ENCODE data around the gene GTPBP2.
"Not testable (repeated sequence)": the region's sequence is repeated elsewhere in the genome, so short reads cannot be mapped to it uniquely, and the experiment has no call there.

GTPBP2 gene, protein sequence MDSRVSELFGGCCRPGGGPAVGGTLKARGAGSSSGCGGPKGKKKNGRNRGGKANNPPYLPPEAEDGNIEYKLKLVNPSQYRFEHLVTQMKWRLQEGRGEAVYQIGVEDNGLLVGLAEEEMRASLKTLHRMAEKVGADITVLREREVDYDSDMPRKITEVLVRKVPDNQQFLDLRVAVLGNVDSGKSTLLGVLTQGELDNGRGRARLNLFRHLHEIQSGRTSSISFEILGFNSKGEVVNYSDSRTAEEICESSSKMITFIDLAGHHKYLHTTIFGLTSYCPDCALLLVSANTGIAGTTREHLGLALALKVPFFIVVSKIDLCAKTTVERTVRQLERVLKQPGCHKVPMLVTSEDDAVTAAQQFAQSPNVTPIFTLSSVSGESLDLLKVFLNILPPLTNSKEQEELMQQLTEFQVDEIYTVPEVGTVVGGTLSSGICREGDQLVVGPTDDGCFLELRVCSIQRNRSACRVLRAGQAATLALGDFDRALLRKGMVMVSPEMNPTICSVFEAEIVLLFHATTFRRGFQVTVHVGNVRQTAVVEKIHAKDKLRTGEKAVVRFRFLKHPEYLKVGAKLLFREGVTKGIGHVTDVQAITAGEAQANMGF
- total RNA-seq: 46.2 to 172 (median 74.4) reads per million in 18 experiments

DNA sequence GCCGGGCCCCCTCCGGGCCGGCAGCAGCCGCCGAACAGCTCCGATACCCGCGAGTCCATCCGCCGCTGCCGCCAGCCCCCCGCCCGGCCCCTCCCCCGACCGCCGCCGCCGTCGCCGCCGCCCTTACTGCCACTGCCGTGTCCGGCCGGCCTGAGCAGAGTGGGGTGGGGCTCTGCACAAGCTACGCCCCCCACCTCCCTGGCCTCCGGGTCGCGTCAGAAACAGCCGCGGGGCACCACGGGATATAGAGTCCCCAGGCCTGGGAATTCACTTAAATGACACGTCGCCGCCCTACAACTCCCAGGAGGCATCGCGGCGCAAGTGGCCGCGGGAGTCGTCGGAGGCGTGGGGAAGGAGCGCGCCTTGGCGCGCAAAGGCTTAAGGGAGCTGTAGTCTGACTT is at the start of gene GTPBP2:
Gene GTPBP2 (minus strand): TSS at position 161 of the 401 bp plus-strand sequence. CDS start 102 bp downstream, at position 59.
- peak; percentile 99 for DNase-seq

DNA sequence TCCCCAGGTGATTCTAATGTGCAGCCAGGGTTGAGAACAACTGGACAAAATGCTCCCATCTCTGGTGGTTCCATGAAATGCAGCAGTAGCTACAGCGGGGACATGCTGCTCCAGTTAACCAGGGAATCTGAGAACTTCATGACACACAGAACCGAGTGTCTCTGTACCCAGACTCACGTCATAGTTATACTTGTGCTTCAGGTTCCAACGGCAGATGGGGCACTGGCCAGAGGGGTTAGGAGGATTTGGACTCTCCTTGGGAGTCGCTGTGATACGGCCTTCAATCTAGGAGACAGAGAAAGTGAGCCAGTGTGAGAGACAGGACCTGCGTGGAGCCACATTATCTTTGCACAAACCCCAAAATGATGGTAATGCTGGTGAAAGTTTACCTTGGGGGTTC is 49.3 kb upstream of the GTPBP2 start:
- DNase-seq: no peak

DNA sequence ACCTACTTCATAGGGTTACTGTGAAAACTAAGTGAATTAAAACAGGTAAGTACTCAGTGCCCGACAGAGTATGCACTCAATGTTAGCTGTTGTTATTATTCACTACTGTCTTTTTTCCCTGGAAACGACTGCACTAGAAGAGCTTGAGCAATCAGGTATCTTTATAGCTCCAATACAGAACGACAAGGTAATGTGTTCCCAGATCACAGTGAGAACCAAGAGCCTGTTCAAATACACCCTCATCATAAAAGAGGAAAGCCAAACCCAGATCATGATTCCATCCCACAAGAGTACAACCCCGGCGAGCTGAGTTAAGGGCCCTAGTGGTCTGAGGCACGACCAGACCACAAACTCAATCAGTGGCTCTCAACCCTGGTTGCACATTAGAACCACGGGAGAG is 48.7 kb upstream of the GTPBP2 start:
- no peak for DNase-seq

DNA sequence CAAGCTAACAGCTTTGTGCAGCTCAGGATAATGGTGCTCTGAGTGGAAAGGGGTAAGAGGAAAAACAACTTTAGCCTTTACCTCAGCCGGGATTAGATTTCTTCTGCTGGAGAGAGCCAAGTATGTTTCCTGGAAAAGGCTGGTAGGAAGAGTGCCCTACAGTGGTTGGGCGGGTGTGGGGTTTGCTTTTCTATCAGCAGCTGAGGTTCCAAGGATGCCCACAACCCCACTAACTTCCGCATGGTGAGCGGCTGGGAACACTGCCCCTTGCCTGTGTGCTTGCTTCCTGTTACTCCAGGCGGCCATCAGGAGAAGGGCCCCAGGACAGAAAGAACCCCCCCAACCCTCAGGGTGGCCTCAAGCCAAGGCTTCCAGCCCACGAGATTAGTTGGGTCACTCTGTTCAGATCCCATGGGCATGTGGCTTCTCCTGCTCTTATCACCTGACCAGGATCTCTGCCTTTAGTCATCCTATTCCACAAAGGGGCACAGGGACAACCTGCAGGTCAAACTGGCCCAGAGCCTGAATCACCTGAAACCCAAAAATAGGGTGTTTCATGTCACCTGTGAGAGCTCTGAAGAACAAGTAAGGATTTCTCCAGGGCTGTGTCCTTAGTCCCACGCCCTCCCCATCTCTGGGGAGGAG is 48.0 kb upstream of the GTPBP2 start:
- DNase-seq: no peak

DNA sequence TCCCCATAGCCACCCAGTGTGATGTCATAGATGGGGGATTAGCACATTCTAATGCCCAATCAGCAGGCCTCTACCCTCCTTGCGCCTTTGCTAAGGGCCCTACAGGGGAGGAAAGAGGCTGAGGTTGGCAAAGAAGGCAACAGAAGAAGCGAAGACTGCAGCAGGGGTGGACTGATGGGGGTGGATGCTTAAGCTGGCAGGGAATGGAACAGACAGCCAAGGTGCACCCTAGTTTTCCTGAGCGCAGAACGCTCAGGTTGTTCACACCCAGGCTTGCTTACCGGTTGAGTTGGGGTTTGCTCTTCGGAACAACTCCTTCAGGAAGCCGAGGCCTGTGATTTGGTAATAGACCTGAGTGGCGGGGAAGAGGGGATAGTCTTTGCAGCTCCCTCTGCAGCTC is 45.9 kb upstream of the GTPBP2 start:
- no peak for DNase-seq

DNA sequence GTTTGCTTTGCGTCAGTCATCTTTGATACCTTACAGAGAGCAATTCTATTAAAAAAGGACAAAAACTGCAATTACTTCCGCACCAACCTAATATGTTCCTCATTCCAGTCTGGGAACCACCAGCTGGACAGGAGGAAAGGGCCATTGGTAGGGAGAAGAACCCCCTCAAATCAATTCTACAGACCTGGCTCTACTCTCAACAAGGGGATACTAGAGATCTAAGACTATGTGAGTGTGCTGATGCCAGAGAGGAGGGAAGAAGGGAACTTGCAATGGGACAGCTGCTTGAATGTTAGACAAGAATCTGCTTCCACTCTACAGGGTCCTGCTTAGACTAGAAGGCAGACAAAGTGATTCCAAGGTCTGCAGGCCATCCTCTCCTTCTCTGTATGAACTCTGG is 45.2 kb upstream of the GTPBP2 start:
- DNase-seq: no peak

DNA sequence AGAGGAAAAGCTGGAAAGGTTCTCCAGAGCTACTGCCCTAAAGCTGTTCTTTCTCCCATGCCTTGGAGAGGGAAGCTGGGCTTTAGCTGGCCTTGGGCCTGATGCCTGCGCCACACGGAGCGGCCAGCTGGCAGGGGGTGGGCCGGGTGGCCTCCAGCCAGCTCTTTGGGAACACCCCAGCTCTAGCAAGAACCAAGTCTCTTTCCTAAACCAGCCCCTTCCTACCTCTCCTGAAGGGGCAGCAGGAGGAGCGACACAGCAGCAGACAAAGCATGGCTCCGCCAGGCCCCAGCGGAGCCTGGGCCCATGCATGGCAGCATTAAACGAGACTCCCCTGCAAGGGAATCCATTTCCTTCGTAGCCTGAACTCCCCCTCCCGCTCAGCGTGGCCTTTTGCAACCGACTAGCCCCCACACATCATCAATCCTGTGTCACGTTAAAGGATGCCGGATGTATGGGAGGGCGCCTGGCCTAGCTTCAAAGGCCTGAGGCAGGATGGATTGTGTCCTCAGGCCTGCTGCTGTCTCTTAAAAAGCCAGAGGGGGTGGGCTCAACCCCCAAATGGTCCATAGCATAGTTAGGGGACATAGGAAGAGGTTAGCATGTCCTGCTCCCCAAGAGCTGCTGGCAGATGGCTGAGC is 44.5 kb upstream of the GTPBP2 start:
- DNase-seq: no peak

DNA sequence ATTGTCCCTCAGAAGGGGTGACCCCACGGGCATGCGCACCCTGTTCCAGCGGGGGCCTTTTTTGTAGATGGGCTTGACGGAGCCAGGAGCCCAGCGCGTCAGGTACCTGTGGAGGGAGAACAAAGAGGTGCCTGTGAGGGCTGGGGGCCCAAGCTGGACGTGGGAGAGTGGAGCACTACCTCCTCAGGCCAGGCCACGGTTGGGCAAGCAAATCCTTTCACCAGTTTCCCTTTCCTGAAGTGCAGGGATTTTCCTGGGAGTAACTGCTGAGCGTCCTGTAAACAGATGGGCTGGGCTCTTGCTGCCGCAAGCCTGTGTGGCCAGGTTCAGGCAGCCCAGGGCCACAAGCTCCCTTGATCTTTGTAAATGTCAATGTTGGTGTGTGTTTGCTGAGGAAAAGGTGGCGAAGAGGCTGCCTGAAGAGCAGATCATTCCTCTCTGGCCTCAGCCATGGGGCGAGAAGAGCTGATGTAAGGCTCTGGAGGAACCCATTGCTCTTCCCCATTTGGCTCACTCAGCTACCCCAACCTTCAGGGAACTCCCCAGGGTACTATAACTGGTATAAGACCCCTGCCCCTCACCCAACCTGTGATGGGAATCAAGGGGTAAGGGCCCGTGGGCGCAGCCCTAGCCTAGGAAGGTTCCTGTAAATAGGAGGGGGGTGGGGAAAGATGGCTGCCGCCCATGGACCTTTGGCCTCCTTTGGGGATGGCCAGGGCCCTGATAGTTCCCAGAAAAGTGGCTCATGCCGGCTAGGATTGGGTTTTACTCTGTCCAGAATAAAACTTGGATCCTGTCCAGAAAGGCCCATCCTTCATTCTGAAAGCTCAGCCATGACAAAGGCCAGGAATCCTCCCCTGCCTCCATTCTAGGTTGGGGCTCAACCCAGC is 43.0 kb upstream of the GTPBP2 start:
- DNase-seq: no peak

DNA sequence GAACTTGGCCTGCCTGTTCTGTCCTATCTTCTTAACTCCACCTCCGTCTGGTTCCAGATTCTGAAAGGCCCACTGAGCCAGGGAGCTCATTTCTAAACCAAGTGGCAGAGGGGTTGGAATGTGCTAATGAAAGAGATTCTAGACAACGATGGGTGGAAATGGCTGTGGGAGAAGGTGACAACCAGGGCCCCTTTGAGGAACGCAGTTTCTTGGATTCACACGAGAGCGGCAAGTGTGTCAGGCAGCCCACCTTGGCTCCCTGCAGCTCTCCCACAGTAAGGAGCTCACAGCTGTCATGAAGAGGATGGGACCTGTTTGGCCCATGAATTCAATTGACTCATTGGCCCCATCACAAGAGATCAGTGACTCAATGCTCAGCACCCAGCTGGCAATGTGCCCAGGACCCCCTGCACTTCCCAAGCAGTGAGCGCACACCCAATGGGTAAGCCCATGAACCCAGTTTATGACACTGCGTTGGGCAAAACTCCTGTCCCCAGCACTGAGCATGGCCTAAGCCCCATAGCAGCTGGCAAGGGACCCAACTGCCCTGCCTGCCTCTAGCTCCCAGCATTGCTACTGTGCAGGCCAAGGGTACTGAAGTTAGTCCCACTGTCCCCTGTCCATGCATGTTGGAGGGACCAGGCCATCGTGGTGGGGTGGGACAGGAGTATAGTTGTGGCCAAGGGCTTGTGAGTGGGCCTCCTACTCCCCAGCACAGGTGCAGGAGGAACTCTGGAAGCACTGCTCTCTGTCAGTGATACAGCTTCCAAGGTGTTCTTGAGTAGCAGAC is 42.1 kb upstream of the GTPBP2 start:
- DNase-seq: no peak

DNA sequence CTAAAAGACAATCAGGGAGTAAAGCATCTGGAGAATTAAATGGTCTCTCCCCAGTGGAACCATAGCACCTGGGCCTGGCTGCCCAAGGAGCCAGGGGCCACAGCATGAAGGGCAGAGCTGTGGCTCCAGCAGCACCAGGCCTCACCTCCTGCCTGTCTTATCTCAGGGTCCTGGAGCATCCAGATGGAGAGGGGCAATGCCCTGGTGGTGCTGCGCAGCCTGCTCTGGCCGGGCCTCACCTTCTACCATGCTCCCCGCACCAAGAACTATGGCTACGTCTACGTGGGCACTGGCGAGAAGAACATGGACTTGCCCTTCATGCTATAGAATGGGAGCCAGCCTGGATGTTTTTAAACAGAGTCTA is 41.5 kb upstream of the GTPBP2 start:
- DNase-seq: no peak

DNA sequence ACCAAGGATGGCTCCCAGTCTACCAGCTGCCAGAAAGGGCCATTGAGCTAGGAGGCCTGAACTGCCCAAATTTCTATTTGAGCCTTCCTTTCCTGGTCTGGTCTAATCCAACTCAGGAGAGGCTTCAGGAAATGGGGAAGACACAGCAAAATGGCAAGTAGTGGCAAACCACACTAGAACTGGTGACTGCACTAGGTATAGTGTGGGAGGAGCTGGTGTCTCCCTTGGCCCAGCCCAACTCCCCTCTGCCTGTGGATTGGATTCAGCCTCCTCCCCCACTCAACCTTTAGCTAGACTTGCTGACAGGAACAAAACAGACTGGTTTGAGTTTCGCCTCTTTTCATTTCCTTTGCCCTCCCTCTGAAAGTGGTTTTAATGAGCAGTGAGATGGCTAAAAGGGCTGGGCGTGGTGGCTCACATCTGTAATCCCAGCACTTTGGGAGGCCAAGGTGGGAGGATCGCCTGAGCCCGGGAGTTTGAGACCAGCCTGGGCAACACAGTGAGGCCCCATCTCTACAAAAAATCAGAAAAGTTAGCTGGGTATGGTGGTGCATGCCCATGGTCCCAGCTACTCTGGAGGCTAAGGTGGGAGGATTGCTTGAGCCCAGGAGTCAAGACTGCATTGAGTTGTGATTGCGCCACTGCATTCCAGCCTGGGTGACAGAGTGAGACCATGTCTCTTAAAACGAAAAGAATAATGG is 41.0 kb upstream of the GTPBP2 start:
- peak; percentile 19 to 40 for DNase-seq

DNA sequence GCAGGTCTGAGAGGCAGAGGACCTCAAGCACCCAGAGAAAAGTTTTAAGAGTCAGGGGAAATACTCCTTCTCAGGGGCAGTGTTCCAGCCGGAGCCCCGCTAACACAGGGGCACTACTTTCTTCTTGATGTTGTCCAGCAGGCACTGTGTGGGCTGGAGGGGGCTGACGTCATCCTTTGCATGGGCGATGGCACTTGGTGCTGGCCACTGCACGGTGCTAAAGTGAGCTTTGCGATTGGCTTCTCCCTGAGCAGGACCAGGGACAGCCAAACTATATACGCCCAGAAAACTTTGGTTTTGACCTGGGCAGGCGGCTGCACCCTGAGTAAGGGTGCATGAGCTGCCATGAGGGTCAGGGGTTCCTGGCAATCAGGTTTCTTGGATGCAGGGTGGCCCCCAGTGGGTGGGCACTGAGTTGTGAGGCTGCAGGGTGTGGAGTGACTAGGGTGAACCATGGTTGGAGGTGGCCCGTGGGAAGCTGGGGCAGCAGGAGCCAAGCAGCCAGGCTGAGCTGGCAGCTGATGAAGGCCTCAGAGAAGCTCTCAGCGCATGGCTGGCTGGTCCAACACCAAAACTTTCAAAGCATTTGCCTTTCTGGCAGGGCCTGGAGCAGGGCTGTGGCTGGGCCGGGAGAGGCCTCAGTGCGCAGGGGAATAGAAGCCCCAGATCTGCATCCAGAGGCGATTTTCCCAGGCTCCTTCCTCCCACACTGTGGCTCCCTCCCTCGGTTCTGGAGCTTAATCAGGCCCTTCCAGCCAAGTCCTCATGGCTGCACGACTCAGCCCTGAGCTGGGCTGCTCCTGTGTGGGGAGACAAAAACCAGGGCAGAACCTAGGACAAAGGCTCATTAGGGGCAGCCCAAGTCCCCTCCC is 40.2 kb upstream of the GTPBP2 start:
- peak; percentile 10 to 39 for DNase-seq

DNA sequence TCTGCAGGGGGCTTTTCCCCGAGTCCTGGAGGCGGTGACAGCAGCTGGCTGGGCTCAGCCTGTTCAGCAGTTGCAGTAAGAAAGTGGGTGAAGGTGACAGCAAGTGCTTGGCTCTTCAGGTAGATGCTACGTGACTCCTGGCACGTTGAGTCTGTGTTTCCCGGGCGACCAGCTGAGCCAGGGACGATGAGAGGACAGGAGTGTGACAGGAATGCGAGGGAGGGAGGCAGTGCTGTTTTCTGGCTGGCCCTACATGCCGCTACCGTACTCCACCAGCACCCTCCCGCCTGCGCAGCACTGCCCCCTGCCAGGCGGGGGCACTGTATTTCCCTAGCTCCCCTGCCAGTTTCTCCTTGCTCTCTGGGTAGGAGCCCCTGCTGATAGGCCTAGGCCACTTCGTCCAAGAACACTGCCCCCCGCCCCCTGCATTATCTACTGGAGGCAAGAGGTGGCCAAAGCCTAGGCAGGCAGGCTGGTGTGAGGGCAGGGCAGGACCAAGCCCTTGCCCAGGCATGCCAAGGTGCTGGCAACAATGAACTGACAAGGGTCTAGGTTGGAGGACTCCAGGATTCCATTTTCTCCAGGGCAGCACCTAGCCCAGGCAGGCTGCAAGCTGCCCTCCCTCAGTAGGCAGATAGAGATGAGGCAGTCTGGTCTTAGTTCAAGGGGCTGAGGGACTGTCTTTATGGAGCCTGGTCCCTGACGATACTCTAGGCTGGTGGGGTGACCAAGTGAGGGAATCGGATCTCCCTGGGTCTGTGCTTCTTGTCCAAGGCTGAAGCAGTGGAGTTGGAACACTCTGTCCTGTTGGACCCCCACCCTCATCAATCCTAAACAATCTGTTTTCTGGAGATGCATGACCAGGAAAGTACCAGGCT is 39.3 kb upstream of the GTPBP2 start:
- peak; percentile 45 to 48 for DNase-seq

DNA sequence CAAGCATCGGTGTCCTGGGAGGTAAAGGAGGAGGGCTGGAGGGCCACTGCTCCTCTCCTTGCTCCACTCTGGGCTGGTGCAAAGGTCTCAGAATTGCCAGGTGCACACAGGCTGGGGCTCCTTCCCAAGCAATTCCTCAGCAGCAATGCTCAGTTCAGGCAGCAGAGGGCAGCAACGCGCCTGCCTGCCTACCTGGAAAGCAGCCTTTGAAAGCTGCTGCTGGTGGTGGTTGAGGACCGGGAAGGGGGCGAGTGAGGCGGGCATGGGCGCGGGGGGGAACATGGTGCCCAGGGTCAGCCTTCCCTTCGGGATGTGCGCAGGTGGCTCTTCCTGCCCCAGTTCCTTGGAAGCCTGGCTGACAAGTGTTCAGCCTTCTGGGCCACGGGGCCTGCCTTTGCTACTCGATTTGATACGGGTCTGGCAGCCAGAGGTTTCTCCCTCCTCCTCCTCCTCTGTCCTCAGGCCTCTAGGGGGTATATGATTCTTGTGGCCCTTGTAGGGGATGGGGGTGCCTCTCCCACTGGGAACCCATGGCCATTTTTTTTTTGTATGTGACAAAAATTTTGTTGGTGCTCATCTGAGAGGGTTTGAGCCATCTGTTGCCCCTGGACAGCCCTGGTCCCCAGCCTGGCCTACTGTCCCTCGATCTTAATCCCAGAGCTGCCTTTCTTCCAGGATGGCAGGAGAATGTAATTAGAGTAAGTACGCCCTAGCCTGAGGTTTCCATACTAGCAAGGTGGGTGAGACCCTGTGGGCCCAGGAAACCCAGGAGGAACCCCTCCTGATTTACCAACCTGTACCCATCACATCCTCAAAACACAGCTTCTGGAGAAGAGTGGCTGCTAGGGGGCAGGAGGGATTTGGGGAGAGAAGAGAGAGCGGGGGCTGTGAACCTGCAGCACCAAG is 38.4 kb upstream of the GTPBP2 start:
- peak; percentile 75 to 77 for DNase-seq

DNA sequence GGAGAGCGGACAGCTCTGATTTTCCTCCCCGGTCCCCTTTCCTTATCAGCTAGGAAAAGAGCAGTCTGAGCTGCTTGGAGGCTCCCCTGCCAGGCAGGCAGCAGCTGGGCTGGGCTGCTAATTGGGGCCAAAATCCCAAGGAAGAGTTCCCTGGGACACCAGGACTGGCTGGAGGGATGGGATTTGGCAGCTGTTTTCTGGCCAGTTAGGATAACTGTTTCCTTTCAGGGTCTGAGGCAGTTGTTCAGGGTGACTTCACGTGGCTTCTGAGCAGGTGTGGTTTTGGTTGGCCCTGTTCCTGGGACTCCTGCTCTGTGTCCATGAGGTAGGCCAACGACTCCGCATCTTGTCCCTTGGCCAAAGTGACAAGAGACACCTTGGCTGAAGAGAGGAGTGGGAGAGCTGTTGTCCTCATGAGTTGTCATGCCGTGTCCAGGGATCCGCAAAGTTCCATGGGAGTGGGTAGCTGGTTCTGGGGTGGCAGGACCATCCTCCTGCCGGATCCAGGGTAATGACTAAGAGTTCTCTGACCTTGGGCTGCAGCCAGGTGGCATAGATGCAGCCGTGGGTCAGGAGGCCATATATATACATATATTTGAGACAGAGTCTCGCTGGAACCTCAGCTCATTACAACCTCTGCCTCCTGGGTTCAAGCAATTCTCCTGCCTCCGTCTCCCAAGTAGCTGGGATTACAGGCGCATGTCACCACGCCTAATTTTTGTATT is 37.3 kb upstream of the GTPBP2 start:
- DNase-seq: no peak

DNA sequence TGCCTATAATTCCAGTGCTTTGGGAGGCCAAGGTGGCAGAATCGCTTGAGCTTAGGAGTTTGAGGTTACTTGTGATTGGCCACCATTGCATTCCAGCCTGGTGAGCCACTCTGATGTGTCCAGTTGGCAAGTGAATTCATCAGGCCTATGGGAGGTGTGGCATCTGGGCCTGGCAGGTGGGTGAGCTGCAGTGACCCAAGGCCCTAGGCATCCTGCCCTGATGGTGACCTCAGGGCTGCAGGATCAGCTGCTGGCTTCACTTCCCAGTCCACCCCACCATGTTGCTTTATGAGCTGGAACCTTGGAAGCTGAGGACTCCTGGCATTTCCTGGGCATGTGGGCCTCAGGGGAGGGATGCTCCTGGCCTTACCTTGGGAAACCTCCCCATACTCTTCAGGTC is 36.3 kb upstream of the GTPBP2 start:
- DNase-seq: no peak

DNA sequence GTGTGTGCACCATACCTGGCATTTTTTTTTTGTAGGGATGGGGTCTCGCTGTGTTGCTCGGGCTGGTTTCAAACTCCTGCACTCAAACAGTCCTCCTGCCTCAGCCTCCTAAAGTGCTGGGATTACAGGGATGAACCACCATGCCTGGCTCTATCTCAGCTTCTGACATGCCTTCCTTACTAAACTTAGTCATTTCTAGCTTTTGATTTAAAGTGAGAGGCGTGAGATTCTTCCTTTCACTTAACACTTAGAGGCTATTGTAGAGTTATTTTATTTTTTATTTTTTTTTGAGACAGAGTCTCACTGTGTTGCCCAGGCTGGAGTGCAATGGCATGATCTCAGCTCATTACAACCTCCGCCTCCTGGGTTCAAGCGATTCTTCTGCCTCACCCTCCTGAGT is 33.9 kb upstream of the GTPBP2 start:
- not testable (repeated sequence) for DNase-seq
